Adrenal gland (tissue), 12 donors: ENCODE data around the gene OSR1. TPM values are rescaled to one million over a fixed set of nuclear protein-coding genes. Genes with fewer than 3 reads are reported as not detected.

Experiments used
- DNase-seq, 7 donors: peaks; one replicate each; pipeline ENCODE4 v3.0.0-alpha.2; 2019 to 2020
- H3K27ac ChIP-seq, 5 donors: fragments of 200-600 bp; sonication (generic) in 4 of 5; 1 replicate in 3 of 5; 2 replicates in 2 of 5; pipeline versions ENCODE4 v1.5.1 to v1.8.0; 2016 to 2020; ENCODE audit warnings: mild to moderate bottlenecking in 1 of 5
- H3K27me3 ChIP-seq: fragments of 200-600 bp; 2 replicates; pipeline ENCODE4 v1.8.0; 2021
- H3K36me3 ChIP-seq, 2 donors: fragments of 200-600 bp; replicated peaks in 1 of 2; 1 replicate in 1 of 2; 2 replicates in 1 of 2; pipeline versions ENCODE4 v1.5.1 to v1.8.0; 2018 to 2022
- H3K4me1 ChIP-seq, 2 donors: fragments of 200-600 bp; replicated peaks in 1 of 2; 1 replicate in 1 of 2; 2 replicates in 1 of 2; pipeline versions ENCODE4 v1.5.1 to v1.8.0; 2018 to 2021
- H3K4me3 ChIP-seq, 4 donors: fragments of 200-600 bp; sonication (generic) in 3 of 4; one replicate each; pipeline ENCODE4 v1.5.1; 2016 to 2018
- H3K9me3 ChIP-seq, 3 donors: fragments of 200-600 bp; sonication (generic) in 1 of 3; replicated peaks in 1 of 3; 1 replicate in 2 of 3; 2 replicates in 1 of 3; pipeline versions ENCODE4 v1.5.1 to v1.8.0; 2016 to 2021
- CTCF ChIP-seq, 6 experiments: fragments of 450-650 bp in 4 of 6; fragments of 200-600 bp in 2 of 6; sonication (generic) in 1 of 6; IDR thresholded peaks; 1 replicate in 5 of 6; 2 replicates in 1 of 6; pipeline versions ENCODE4 v1.5.1 to v1.8.0; 2016 to 2021; ENCODE audit warnings: antibody characterized with exemption in 6 of 6, mild to moderate bottlenecking in 2 of 6, moderate library complexity in 1 of 6
- POLR2A ChIP-seq, 2 donors: fragments of 450-650 bp; IDR thresholded peaks; one replicate each; pipeline ENCODE4 v1.6.1; 2017; ENCODE audit warnings: antibody characterized with exemption in 2 of 2, mild to moderate bottlenecking in 2 of 2, moderate library complexity in 1 of 2
- WGBS, 4 donors: extraction: QIAGEN DNeasy Blood & Tissue Kit in 2 of 4; methylation state at CpG; one replicate each; pipeline versions ENCODE4 v1.1.5 to v1.1.7; 2013 to 2017; 5-methylcytosine and 5-hydroxymethylcytosine counted together
- intact Hi-C, 2 donors: fragments of 100-400 bp; cut with DNase I; formaldehyde crosslinking; loops; one replicate each; pipeline versions ENCODE4 v1.14.1 to v1.15.0; 2022 to 2023
- polyA plus RNA-seq, 3 donors: library from polyadenylated mRNA; stranded (reverse); fragments of 200-250 nt in 2 of 3; fragments of 350-450 nt in 1 of 3; fragmentation: Illumina TruSeq in 1 of 3; extraction: RNeasy Lipid Tissue Mini Kit (QIAGEN cat#74804) in 1 of 3; gene quantifications; one replicate each; pipeline ENCODE4 v1.2.3, GENCODE V29; 2013 to 2014
- total RNA-seq, 9 donors: library from RNA; depleted of rRNA in 4 of 9; stranded (reverse); fragments of >200 nt in 4 of 9; fragments of 120-200 nt in 1 of 9; fragmentation: NEBNext Ultra II Directional in 1 of 9; extraction: Animal tissue kit (Norgen Biotek cat#: 25700) in 1 of 9; gene quantifications; one replicate each; pipeline versions ENCODE4 v1.1.0 to v1.2.4, GENCODE V29; 2013 to 2023
- donor health status: healthy with polysubstance abuse.
- donor health status: Bipolar disorder and iron deficiency.
- donor health status: DM: yes; HTN: yes; CAD: no.
- donor health status: DM: no; HTN: no; CAD: no.
- donor health status: DM: no; HTN: no; CAD: no.
- donor health status: DM: yes; HTN: yes; CAD: no.

OSR1 gene
- total and polyA plus RNA-seq, 12 donors: 0.61 to 7.9 (median 2.4) TPM

GRCh38 chr2:19350678-19351401 is 7.6 kb downstream of the OSR1 start:
- Histone ChIP-seq H3K4me3 (peak overlapping the region in 1 of 4 donors; percentile 33), H3K27ac (no peak overlapping the region), H3K36me3 (no peaks in the 10 kb centered on the region), H3K4me1 (peaks cover 11 to 12% of the 10 kb centered on the region in 2 donors), H3K9me3 (no peaks in the 10 kb centered on the region), H3K27me3 (peaks cover 43% of the 10 kb centered on the region)
- no peak for DNase-seq
- intact Hi-C loops: loop anchor here (10.0 kb wide), 3 partner anchors 176 to 514 kb away; no protein-coding TSS in a partner anchor
- 34 to 42% (median 38%) methylated on average over 28 to 30 of the region's 30 CpGs for WGBS, 4 donors
- no peak for TF ChIP-seq CTCF (IDR thresholded peaks at IDR 0.05)
- no peak for TF ChIP-seq POLR2A (IDR thresholded peaks at IDR 0.05)

- Histone ChIP-seq H3K36me3 (no peaks in the 10 kb centered on the region), H3K4me1 (peaks cover 11 to 12% of the 10 kb centered on the region in 2 donors), H3K27ac (no peak overlapping the region), H3K9me3 (no peaks in the 10 kb centered on the region), H3K27me3 (peaks cover 35% of the 10 kb centered on the region), H3K4me3 (peak overlapping the region in 1 of 4 donors; percentile 33)
- 31 to 86% (median 55%) methylated on average over 7 to 47 of the region's 47 CpGs for WGBS, 4 donors
- peak; percentile 40 to 72 (median 65) for DNase-seq
- intact Hi-C loops: loop anchor here (10.0 kb wide), 3 partner anchors 175 to 515 kb away; no protein-coding TSS in a partner anchor
- TF ChIP-seq POLR2A (IDR thresholded peaks at IDR 0.05) (no peak), CTCF (IDR thresholded peaks at IDR 0.05) (peak; percentile 56 to 78 (median 68))
Measured at GRCh38 chr2:19349911-19350677, 8.3 kb downstream of the OSR1 start.

GRCh38 chr2:19348692-19349091 is 9.7 kb downstream of the OSR1 start:
- H3K36me3 ChIP-seq: no peaks in the 10 kb centered on the region
- H3K27me3 ChIP-seq: peaks cover 26% of the 10 kb centered on the region
- intact Hi-C loops: no loop called here
- peak overlapping the region in 3 of 5 donors; percentile 88 to 99 (median 89) for H3K27ac ChIP-seq
- TF ChIP-seq POLR2A (IDR thresholded peaks at IDR 0.05) (no peak), CTCF (IDR thresholded peaks at IDR 0.05) (no peak)
- peaks cover 11 to 12% of the 10 kb centered on the region in 2 donors for H3K4me1 ChIP-seq
- H3K9me3 ChIP-seq: no peaks in the 10 kb centered on the region
- 83 to 92% (median 88%) methylated on average over 8 of the region's 8 CpGs for WGBS, 4 donors
- H3K4me3 ChIP-seq: peak overlapping the region in 1 of 4 donors; percentile 77
- DNase-seq: no peak
